ENCODE data around the gene VTI1A. TPM values are rescaled to one million over a fixed set of nuclear protein-coding genes. Genes with fewer than 3 reads are reported as not detected.

The VTI1A gene
- total RNA-seq, 3 donors from 2014 or later: 36.2 to 55.9 (median 44.4) TPM

DNA sequence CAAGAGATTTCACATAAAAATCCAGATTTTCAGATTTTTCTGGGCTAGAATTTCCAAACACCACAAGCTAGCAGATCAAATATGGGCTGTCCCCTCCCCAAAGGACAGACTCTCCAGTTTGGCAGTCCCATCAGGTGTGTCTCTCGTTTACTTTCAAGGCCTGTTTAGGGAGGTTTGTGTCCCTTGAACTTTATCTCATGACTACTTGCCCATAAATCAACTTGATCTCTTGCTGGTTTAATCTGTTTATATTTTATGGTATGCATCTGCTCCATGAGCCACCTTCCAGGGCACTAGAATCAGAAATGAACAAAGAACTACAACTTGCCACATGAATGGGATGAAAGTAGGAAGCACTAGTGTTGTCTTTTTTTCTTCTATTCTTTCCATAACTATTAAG lies 5.5 kb upstream of the VTI1A start:
- no peak for DNase-seq
- no peaks in the 10 kb centered on the region for H3K9me3 ChIP-seq
- H3K4me1 ChIP-seq (ENCODE audit: low read depth): no peaks in the 10 kb centered on the region
- TF ChIP-seq, protein P1, sequence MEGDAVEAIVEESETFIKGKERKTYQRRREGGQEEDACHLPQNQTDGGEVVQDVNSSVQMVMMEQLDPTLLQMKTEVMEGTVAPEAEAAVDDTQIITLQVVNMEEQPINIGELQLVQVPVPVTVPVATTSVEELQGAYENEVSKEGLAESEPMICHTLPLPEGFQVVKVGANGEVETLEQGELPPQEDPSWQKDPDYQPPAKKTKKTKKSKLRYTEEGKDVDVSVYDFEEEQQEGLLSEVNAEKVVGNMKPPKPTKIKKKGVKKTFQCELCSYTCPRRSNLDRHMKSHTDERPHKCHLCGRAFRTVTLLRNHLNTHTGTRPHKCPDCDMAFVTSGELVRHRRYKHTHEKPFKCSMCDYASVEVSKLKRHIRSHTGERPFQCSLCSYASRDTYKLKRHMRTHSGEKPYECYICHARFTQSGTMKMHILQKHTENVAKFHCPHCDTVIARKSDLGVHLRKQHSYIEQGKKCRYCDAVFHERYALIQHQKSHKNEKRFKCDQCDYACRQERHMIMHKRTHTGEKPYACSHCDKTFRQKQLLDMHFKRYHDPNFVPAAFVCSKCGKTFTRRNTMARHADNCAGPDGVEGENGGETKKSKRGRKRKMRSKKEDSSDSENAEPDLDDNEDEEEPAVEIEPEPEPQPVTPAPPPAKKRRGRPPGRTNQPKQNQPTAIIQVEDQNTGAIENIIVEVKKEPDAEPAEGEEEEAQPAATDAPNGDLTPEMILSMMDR (IDR thresholded peaks at IDR 0.05): no peak
- no peak overlapping the region for H3K4me3 ChIP-seq
- intact Hi-C loops (cut with DNase I, micrococcal nuclease): no loop called here
- H3K36me3 ChIP-seq (ENCODE audit: low read depth): peaks cover 6% of the 10 kb centered on the region
- ATAC-seq: peak; percentile 31

DNA sequence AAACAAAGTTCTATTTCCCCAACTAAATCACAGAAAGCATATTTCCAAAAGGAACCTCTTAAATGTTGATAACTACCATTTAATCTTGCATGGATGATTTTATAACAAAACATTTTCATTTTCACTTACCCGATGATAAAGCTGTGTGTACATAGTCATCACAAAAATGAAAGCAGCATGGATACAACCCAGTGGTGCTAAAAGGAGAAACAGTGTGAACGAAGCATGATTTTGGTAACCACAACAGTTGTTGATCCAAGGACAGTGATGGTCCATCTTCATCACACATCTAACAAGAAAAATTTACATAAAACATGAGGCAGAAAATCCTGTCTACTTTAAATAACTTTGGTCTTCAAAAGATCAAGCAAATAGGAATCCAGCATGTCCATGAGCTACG lies 5.0 kb upstream of the VTI1A start:
- intact Hi-C loops (cut with DNase I, micrococcal nuclease): no loop called here
- no peak for DNase-seq
- Histone ChIP-seq H3K4me1 (ENCODE audit: low read depth) (no peaks in the 10 kb centered on the region), H3K9me3 (no peaks in the 10 kb centered on the region), H3K4me3 (no peak overlapping the region), H3K36me3 (ENCODE audit: low read depth) (peaks cover 6% of the 10 kb centered on the region)
- no peak for ATAC-seq
- TF ChIP-seq, protein P1 (IDR thresholded peaks at IDR 0.05): no peak

DNA sequence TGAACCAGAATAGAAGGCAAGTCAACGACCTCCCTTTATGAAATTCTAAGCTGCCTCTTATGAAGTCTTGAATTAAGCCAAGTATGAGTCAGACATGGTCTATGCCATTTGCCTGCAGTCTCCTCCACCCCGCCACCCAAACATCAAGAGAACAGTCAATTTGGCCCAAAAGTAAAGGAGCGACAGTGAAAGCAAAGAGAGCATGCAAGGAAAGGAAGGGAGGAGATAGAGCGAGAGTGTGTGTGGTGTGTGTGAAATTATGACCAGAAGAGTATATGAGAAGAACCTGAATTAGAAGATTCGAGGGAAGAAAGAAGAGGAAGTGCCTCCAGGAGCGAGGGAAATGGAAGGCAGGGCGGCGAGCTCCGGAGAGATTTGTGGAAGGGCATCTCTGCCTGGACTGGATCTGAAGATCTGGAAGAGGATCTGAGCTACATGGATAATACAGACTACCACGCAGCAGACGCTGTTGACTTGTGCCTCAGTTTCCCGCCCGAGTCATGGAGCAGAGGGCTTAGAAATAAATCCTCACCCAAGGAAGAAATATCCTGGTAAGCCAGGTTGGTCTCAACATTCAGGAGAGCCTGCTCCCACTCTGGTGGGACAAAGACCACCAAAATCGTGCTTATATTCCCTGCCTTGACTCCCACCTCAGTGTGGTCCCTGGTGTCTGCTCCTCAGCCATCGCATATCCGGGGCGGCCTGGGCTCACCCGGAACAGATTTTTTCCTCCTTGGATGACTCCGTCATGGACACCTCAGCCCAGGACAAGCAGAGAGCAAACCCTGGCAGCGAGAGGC lies 760 bp upstream of the VTI1A start:
- intact Hi-C loops (cut with DNase I, micrococcal nuclease): no loop called here
- peak in 2 of 3 donors; percentile 20 to 40 for DNase-seq
- H3K9me3 ChIP-seq: no peaks in the 10 kb centered on the region
- H3K4me3 ChIP-seq: peak overlapping the region; percentile 94
- H3K4me1 ChIP-seq (ENCODE audit: low read depth): peaks cover 9% of the 10 kb centered on the region
- ATAC-seq: peak; percentile 34
- no peaks in the 10 kb centered on the region for H3K36me3 ChIP-seq (ENCODE audit: low read depth)
- TF ChIP-seq, protein P1 (IDR thresholded peaks at IDR 0.05): no peak

DNA sequence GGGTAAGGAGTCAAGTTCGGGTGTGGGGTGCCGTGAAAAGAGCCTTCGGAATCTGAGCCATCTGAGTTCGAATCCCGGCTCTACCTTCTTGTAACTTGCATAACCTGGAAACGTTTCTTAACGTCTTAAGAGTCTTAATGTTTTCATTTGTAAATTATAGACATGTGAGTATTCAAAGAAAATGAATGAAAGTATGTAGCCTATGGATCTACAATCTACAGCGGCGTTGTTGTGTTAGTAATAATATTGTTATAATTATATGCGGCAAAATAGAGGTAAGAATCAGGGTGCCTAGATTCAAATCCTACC lies 559 bp downstream of the VTI1A start:
- TF ChIP-seq, protein P1 (IDR thresholded peaks at IDR 0.05): no peak
- ATAC-seq: no peak
- Histone ChIP-seq H3K36me3 (ENCODE audit: low read depth) (no peaks in the 10 kb centered on the region), H3K9me3 (no peaks in the 10 kb centered on the region), H3K4me3 (peak overlapping the region; percentile 94), H3K4me1 (ENCODE audit: low read depth) (peaks cover 9% of the 10 kb centered on the region)
- no peak for DNase-seq
- intact Hi-C loops (cut with DNase I, micrococcal nuclease): no loop called here

DNA sequence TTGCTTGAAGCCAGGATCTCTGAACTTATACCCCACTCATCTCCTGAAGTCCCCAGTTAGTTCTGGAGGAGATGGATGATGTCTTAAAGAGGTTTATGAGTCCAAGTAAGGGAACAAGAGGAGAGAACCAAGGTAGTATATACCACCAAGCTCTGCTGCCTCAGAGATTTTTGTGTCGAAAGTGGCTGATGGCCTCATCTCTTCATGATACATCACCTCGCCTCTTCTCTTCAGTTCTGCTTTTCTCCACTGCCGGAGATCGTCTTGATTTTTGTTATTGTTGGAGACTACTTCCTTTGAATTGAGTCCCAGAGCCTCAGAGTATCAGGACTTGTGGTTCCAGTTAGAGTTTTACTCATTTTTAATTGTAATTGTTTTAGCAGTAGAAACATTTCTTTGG lies 1.9 kb downstream of the VTI1A start:
- H3K36me3 ChIP-seq (ENCODE audit: low read depth): no peaks in the 10 kb centered on the region
- H3K9me3 ChIP-seq: no peaks in the 10 kb centered on the region
- peaks cover 9% of the 10 kb centered on the region for H3K4me1 ChIP-seq (ENCODE audit: low read depth)
- intact Hi-C loops (cut with DNase I, micrococcal nuclease): no loop called here
- ATAC-seq (no peak), DNase-seq (no peak)
- no peak overlapping the region for H3K4me3 ChIP-seq
- TF ChIP-seq, protein P1 (IDR thresholded peaks at IDR 0.05): no peak
